ENCODE data around the gene MR1. TPM values are rescaled to one million over a fixed set of nuclear protein-coding genes. Genes with fewer than 3 reads are reported as not detected.

The MR1 gene
- total RNA-seq, 2 experiments from 2014 or later: 16.2 to 18.1 TPM

GRCh38 chr1:181086091-181086490 is 52.3 kb downstream of the MR1 start:
- H3K4me1 Mint-ChIP-seq (ENCODE audit: low read depth): peaks cover 31% of the 10 kb centered on the region
- H3K36me3 ChIP-seq (ENCODE audit: insufficient read depth, low read length): no peaks in the 10 kb centered on the region

GRCh38 chr1:181086926-181087325 is 53.1 kb downstream of the MR1 start:
- Histone ChIP-seq H3K4me3 (ENCODE audit: low read length) (no peak overlapping the region), H3K4me1 (ENCODE audit: insufficient read depth, low read length) (peaks cover 9% of the 10 kb centered on the region), H3K9me3 (ENCODE audit: control insufficient read depth in 1 of 2, insufficient read depth in 1 of 2, low read length in 2 of 2) (no peaks in the 10 kb centered on the region), H3K36me3 (ENCODE audit: insufficient read depth, low read length) (no peaks in the 10 kb centered on the region), H3K27me3 (ENCODE audit: control insufficient read depth in 1 of 2, insufficient read depth in 2 of 2, low read length in 2 of 2) (no peaks in the 10 kb centered on the region), H3K27ac (ENCODE audit: low read depth in 1 of 2, low read length in 2 of 2) (no peak overlapping the region)
- intact Hi-C loops (cut with DNase I, micrococcal nuclease): loop anchor here in 1 of 2 experiments (5.0 kb wide), 2 partner anchors 65 to 455 kb away; partner anchors contain the start of genes STX6 and XPR1
- H3K9me3 Mint-ChIP-seq: no peaks in the 10 kb centered on the region
- no peak overlapping the region for H3K27ac Mint-ChIP-seq
- ATAC-seq (ENCODE audit: poor library complexity) (no peak), DNase-seq (peak in 2 of 14 experiments; percentile 12 to 28)
- peaks cover 18% of the 10 kb centered on the region for H3K36me3 Mint-ChIP-seq (ENCODE audit: low read depth)
- no peaks in the 10 kb centered on the region for H3K27me3 Mint-ChIP-seq
- no peak for TF ChIP-seq CTCF (IDR thresholded peaks at IDR 0.05)
- ChIA-PET POLR2A (interaction anchor here (6.5 kb wide), 1 partner anchor 16 kb away, joined by 231 read pairs; no protein-coding TSS in a partner anchor), CTCF (interaction anchor here (3.8 kb wide), 1 partner anchor 56 kb away, joined by 54 read pairs; no protein-coding TSS in a partner anchor)
- peaks cover 40% of the 10 kb centered on the region for H3K4me1 Mint-ChIP-seq (ENCODE audit: low read depth)
- H3K4me3 Mint-ChIP-seq: peak overlapping the region; percentile 99

More at GRCh38 chr1:181086091-181086490, 52.3 kb downstream of the MR1 start:
- Mint-ChIP-seq H3K4me3 (no peak overlapping the region), H3K27me3 (no peaks in the 10 kb centered on the region), H3K27ac (no peak overlapping the region), H3K36me3 (ENCODE audit: low read depth) (peaks cover 18% of the 10 kb centered on the region), H3K9me3 (no peaks in the 10 kb centered on the region)
- no peak overlapping the region for H3K27ac ChIP-seq (ENCODE audit: low read depth in 1 of 2, low read length in 2 of 2)
- ATAC-seq (ENCODE audit: poor library complexity): no peak
- CTCF ChIA-PET: interaction anchor here (3.8 kb wide), 1 partner anchor 57 kb away, joined by 54 read pairs; no protein-coding TSS in a partner anchor
- TF ChIP-seq CTCF (IDR thresholded peaks at IDR 0.05): no peak
- peaks cover 9% of the 10 kb centered on the region for H3K4me1 ChIP-seq (ENCODE audit: insufficient read depth, low read length)
- no peaks in the 10 kb centered on the region for H3K9me3 ChIP-seq (ENCODE audit: control insufficient read depth in 1 of 2, insufficient read depth in 1 of 2, low read length in 2 of 2)
- intact Hi-C loops (cut with DNase I, micrococcal nuclease): loop anchor here in 1 of 2 experiments (5.0 kb wide), 2 partner anchors 64 to 454 kb away; partner anchors contain the start of genes STX6 and XPR1
- no peaks in the 10 kb centered on the region for H3K27me3 ChIP-seq (ENCODE audit: control insufficient read depth in 1 of 2, insufficient read depth in 2 of 2, low read length in 2 of 2)
- DNase-seq: no peak
- no peak overlapping the region for H3K4me3 ChIP-seq (ENCODE audit: low read length)
- POLR2A ChIA-PET: no interaction called here

GRCh38 chr1:181087400-181087901 is 53.7 kb downstream of the MR1 start:
- intact Hi-C loops (cut with DNase I, micrococcal nuclease): loop anchor here in 1 of 2 experiments (5.0 kb wide), 2 partner anchors 65 to 455 kb away; partner anchors contain the start of genes STX6 and XPR1
- Mint-ChIP-seq H3K27ac (peak overlapping the region; percentile 97), H3K27me3 (no peaks in the 10 kb centered on the region), H3K36me3 (ENCODE audit: low read depth) (peaks cover 18% of the 10 kb centered on the region), H3K9me3 (no peaks in the 10 kb centered on the region), H3K4me3 (peak overlapping the region; percentile 99), H3K4me1 (ENCODE audit: low read depth) (peaks cover 44% of the 10 kb centered on the region)
- no peak for ATAC-seq (ENCODE audit: poor library complexity)
- DNase-seq: peak in 3 of 14 experiments; percentile 23 to 59 (median 44)
- TF ChIP-seq CTCF (IDR thresholded peaks at IDR 0.05): no peak
- ChIA-PET POLR2A (interaction anchor here (2.3 to 6.5 kb wide), 2 partner anchors 15 to 62 kb away, joined by 10 to 231 read pairs; no protein-coding TSS in a partner anchor), CTCF (interaction anchor here (0.6 to 1.2 kb wide), 2 partner anchors 49 to 54 kb away, joined by 3 to 6 read pairs; no protein-coding TSS in a partner anchor)
- Histone ChIP-seq H3K27me3 (ENCODE audit: control insufficient read depth in 1 of 2, insufficient read depth in 2 of 2, low read length in 2 of 2) (no peaks in the 10 kb centered on the region), H3K9me3 (ENCODE audit: control insufficient read depth in 1 of 2, insufficient read depth in 1 of 2, low read length in 2 of 2) (no peaks in the 10 kb centered on the region), H3K36me3 (ENCODE audit: insufficient read depth, low read length) (no peaks in the 10 kb centered on the region), H3K4me1 (ENCODE audit: insufficient read depth, low read length) (peaks cover 12% of the 10 kb centered on the region), H3K4me3 (ENCODE audit: low read length) (no peak overlapping the region), H3K27ac (ENCODE audit: low read depth in 1 of 2, low read length in 2 of 2) (no peak overlapping the region)
